Embryonic facial prominence (tissue), 1 donor: ENCODE data around the gene CCDC68.
A peak's percentile ranks its signal among the peaks of the same experiment; 100 is the strongest.
"Not testable (repeated sequence)": the region's sequence is repeated elsewhere in the genome, so short reads cannot be mapped to it uniquely, and the experiment has no call there.

Source experiments
- DNase-seq: peaks from one replicate; pipeline ENCODE4 v3.0.0-alpha.2; 2016; ENCODE audit errors: extremely low spot score

Gene CCDC68, protein sequence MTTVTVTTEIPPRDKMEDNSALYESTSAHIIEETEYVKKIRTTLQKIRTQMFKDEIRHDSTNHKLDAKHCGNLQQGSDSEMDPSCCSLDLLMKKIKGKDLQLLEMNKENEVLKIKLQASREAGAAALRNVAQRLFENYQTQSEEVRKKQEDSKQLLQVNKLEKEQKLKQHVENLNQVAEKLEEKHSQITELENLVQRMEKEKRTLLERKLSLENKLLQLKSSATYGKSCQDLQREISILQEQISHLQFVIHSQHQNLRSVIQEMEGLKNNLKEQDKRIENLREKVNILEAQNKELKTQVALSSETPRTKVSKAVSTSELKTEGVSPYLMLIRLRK

DNA sequence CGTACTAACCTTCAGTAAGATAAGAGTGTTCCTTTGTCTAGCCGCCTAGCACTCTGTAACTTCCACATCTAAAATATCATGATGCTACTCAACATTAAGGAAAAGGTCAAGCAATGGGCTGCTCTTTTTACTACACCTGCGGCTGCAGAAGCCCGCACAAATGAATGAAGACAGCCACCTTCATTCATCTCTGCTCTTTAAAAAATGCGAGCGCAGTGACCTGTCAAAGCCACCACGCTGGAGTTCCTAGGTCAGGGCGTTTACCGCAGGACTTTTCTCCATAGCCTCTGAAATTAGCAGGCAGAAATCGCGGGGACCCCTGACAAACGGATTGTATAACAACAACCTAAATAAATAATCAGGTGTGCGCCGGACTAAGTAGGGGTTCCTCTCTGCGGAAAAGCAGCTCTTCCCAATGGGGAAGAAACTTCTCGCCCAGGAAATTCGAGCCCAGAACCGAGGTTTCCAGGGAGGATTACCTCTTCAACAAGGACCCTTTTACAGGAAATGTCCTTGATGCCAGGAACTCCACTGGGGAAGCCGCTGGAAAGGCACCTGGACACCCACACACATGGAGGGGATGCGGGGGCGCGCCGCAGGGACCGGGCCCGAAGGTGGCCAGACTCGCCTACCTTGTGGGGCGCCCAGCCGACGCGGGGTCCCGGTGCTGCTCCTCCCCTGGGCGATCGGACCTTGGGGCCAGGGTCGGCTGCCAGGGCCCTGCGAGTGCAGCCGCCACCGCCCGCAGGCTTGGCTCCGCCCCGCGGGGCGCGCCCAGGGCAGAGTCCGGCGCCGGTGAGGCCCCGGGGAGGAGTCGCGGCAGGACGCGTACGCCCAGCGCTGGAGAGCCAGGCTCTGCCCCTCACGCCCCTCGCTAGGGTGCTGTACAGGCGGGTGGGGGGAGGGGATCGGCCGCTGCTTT is at the start of gene CCDC68:
Gene CCDC68, minus strand, starts transcription at position 758 of the 922 bp plus-strand sequence. CDS start 16,670 bp downstream, outside the sequence.
- no peak for DNase-seq

- DNase-seq, result no peak
Observed at GRCh38 chr18:55007602-55008001, 48.3 kb upstream of the CCDC68 start.

DNA sequence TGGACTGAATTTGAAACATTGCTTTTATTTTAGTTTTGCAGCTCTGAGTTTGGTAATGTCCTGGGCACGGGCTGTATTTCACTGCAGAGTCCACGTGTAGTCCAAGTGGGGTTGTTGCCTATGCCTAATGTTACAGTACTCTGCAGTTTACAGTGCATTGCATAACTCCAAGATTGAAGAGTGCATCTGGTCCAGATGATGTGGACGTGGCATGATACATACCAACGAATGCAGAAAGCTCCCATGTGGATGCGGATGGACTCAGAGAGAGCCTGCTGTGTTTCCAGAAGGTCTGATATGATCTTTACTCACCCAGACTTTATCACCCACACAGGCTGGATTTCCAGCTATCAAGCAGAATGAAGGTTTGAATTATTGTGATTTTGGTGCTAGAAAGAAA is 44.4 kb upstream of the CCDC68 start:
- DNase-seq, result no peak

GRCh38 chr18:55002261-55002660 is 43.0 kb upstream of the CCDC68 start:
- no peak for DNase-seq

DNA sequence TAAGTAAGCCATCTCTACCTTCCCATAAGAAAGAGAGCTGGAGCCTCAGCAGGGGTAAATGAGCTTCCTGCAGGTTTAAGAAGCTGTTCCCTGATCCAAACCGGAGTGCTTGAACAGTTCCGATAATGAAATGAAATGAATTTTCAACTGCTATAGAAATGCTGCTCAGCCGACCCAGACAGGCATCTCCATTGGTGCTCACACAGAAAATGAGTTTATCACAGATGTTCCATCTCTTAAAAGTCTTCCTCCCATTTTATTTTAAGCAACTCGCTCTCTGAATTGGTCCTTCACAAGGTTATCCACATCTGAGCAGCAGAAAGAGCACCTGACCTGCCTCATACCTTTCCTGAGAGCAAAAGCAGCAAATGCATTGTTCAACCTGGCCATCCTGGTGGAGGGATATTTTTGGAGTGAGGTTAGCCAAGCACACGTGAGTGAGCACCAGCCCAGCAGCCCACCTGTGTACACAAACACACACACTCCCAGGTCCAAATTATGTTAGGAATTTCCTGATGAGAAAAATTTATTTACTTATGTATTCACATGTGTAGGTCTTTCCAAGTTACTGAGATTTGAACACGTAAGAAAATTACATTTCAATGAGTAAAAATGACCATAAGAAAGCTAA is 42.2 kb upstream of the CCDC68 start:
- DNase-seq, result no peak

DNA sequence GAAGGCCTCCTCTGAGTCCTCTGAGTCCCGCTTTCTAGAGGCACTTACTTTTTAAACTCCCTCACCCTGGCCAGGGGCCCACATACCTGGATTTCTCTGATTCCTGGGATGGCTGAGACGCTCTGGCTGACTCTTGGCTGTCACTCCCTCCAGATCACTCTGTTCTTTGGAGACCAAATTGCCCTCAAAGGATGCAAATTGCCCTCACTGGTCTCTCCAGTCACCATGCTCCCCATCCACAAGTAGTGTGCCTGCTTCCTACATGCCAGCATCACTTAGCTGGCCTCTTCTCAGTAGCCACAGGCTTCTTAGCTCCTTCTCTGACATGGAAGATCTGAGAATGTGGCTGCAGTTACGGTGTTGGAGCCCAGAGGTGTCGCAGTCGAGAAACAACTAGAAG is 41.3 kb upstream of the CCDC68 start:
- DNase-seq, result no peak

DNA sequence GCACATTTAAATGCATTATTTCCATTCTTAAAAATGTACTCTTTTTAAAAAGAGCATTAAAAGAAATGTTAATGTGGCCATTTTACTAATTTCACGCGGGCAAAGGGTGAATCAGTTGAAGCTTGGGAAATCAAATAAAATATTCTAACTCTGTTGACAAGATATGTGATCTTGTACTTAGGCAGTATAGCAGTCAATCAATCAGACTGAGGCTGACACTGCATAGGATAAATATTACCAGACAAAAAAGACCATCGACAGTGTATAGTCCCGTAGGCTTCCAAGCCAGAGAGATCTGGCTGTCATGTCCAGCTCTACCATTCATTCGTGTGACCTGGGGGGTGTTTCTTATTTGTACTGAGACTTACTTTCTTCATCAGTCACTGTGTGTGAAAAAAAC is 39.8 kb upstream of the CCDC68 start:
- DNase-seq, result no peak

GRCh38 chr18:54995421-54996143 is 36.3 kb upstream of the CCDC68 start:
- DNase-seq, result no peak

DNA sequence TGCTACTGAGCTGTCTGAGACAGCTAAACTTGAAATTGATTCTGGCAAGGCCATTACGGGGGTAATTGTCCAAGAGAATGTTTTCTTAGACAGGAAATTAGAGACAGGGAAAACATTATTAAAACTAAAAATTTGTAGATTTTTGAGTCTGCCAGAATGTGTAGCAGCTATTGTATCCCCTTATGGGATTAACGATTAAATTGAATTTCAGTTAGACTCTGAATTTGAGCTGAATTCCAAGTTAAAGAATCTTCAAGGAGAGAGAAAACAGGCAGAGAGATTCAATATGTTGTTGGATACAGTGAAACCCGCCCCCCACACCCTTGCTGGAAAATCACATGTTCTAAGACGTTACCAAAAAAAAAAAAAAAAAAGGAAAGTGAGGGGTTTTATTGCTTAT is 32.7 kb upstream of the CCDC68 start:
- peak; percentile 10 for DNase-seq

- DNase-seq, result no peak
Observed at GRCh38 chr18:54984908-54985307, 25.6 kb upstream of the CCDC68 start.

- no peak for DNase-seq
Observed at GRCh38 chr18:54983791-54984190, 24.5 kb upstream of the CCDC68 start.

GRCh38 chr18:54983041-54983686 is 23.9 kb upstream of the CCDC68 start:
- DNase-seq, result peak; percentile 72

DNA sequence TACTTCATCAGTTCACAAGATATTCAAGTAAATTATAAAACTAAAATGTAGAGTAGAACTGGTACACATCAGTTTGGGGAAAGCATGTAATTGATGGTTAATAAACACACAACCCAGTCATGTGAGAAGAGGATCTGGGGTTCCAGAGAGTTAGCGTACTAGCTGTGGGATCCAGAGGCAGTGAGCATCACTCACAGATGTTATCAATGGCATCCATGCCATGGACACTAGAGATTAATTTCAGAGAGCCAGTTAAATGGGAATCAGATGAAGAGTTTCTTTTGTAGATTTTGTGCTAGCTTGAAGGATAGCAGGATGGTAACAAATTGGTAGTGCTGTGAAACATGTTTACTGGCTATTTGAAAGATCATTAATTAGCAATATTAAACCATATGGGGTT is 21.8 kb upstream of the CCDC68 start:
- no peak for DNase-seq

DNA sequence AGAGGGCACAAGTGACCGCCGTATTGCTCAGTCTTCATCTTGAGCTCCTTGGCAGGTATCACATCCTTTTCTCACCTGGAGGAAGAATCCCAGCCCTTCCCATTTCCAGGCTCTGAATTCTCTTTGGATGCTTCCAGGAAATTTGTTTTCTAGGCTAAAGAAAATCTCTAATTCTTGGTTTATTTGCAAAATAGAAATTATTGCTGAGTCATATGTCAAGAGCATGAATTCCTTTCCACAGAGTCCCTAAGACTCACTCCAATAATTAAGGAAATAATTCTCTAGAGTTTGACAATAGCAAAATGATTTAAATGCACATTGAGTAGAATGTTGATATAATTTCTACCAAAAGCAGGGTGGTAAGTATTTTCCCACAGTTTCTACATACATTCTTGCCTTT is 16.3 kb upstream of the CCDC68 start:
- no peak for DNase-seq

- no peak for DNase-seq
Observed at GRCh38 chr18:54973046-54973445, 13.8 kb upstream of the CCDC68 start.

- no peak for DNase-seq
Observed at GRCh38 chr18:54968807-54969206, 9.5 kb upstream of the CCDC68 start.

DNA sequence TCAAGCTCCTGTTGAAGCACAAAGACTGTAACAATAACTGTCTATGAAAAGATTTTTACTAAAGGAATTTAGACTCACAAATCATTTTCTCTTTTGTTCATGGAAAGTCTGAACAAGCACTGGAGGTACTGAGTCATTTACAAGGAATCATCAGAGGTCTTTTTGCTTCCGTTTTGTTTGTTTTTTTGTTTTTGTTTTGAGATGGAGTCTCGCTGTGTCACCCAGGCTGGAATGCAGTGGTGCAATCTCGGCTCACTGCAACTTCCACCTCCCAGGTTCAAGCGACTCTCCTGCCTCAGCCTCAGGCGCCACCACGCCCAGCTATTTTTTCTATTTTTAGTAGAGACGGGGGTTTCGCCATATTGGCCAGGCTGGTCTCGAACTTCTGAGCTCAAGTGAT is 9.0 kb upstream of the CCDC68 start:
- not testable (repeated sequence) for DNase-seq

DNA sequence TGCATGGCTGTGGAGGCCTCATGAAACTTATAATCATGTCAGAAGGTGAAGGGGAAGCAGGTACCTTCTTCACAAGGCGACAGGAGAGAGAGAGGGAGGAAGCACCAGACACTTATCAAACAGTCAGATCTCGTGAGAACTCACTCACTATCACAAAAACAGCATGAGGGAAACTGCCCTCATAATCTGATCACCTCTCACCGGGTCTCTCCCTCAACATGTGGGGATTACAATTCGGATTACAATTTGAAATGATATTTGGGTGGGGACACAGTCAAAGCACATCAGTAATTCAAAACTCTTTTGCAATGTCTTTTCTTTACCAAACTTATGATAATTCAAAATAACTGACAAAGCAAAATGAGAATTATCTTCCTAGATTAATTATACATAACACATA is 8.5 kb upstream of the CCDC68 start:
- DNase-seq, result no peak

DNA sequence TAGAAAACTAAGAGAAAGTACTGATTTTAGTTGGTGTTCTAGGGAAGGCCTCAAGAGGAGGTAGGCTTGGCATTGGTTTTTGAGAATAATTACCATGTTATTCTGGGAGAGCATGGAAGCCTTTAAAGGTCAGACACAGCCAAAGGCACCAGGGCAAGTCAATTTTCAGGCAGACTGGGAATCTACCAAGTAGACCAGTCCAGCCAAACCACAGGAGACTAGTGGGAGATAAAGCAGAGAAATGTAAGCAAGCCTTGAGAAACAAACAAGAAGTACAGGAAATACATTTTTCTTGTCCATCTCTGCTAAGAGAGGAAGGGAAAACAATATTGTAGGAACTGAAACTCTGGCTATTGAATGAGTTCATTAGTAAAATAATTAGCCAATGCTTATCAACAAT is 5.5 kb upstream of the CCDC68 start:
- no peak for DNase-seq

DNA sequence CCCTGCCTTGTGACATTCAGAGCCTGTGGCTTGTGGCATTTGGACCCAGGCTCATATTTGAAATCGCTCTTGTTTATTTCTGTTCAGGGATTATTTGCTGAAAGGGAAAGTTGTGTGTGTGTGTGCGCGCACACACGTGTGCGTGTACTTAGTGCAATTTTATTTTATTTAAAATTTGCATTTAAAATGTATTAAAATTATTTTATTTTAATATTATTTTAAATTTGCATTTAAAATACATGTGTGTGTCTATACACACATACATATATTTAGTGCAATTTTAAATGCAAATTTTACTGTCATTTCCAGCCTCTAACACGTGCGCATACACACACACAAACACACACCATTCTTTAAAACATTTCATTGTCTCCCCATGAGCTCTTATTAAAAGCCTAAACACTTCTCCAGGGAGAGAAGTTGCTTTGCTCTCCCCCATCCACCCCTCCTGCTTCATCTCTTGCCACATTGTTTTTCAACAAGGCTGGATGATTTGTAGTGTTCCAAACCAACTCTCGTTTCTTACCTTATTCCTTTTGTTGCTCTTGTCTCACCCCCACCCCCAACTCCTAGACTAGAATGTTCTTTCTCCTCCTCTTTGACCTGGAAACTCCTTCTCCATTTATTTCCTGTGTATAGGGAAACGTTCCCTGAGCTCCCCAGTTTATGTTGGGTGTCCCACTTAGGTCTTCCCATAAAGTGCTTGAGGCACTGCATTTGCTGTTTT is 3.8 kb upstream of the CCDC68 start:
- DNase-seq, result no peak

DNA sequence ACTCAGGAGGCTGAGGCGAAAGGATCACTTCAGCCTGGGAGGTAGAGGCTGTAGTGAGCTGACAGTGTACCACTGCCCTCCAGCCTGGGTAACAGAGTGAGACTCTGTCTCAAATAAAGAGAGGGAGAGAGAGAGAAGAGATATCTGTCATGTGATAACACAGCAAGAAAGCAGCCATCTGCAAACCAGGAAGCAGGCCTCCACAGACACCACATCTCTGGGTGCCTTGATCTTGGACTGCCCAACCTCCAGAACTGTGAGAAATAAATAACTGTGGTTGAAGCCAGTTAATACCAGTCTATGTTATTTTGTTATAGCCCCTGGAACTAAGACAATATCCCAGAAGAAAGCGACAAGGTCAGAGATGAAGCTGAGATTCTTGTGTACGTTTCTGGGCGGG is 2.6 kb upstream of the CCDC68 start:
- no peak for DNase-seq
